Brain microvascular endothelial cell (primary cell): ENCODE results near the gene PIGU.

Experiments
- DNase-seq: peaks from one replicate; pipeline ENCODE4 v3.0.0-alpha.2; 2020
- H3K27ac ChIP-seq: fragments of 250-450 bp; sonication (Bioruptor Pico); 2 replicates; pipeline ENCODE4 v1.5.1; 2020; ENCODE audit warnings: mild to moderate bottlenecking, moderate library complexity
- H3K27me3 ChIP-seq: fragments of 250-450 bp; sonication (Bioruptor Pico); replicated peaks from 2 replicates; pipeline ENCODE4 v1.5.1; 2020; ENCODE audit warnings: mild to moderate bottlenecking
- H3K36me3 ChIP-seq: fragments of 250-450 bp; sonication (Bioruptor Pico); replicated peaks from 2 replicates; pipeline ENCODE4 v1.5.1; 2020; ENCODE audit warnings: mild to moderate bottlenecking
- H3K4me3 ChIP-seq: 2 replicates; pipeline ENCODE4 v1.5.1; 2011; ENCODE audit warnings: low read depth, mild to moderate bottlenecking, control low read depth, low read length, moderate library complexity
- CTCF ChIP-seq: IDR thresholded peaks from 2 replicates; pipeline ENCODE4 v1.5.1; 2011; ENCODE audit warnings: low read depth, mild to moderate bottlenecking, moderate library complexity, low read length, control low read depth, inconsistent platforms; ENCODE audit errors: missing control alignments
- in situ Hi-C: cut with HindIII; loops from 2 replicates; pipeline ENCODE4 v1.10.0; 2017; ENCODE audit warnings: low sequenced_read_pairs, low pct_ligation_motif_present

Gene PIGU

GRCh38 chr20:34703424-34704176 is 26.7 kb upstream of the PIGU start:
- TF ChIP-seq CTCF: no peak
- Histone ChIP-seq H3K4me3 (peak overlapping the region; percentile 82), H3K27me3 (no peaks in the 10 kb centered on the region), H3K36me3 (no peaks in the 10 kb centered on the region), H3K27ac (peak overlapping the region; percentile 98)
- in situ Hi-C loops: no loop called here
- DNase-seq: peak; percentile 21

GRCh38 chr20:34703061-34703423 is 26.1 kb upstream of the PIGU start:
- Histone ChIP-seq H3K27ac (no peak overlapping the region), H3K4me3 (no peak overlapping the region), H3K27me3 (no peaks in the 10 kb centered on the region), H3K36me3 (no peaks in the 10 kb centered on the region)
- no peak for TF ChIP-seq CTCF
- DNase-seq: no peak
- in situ Hi-C loops: no loop called here

- no peak for TF ChIP-seq CTCF
- no peak for DNase-seq
- H3K4me3 ChIP-seq: no peak overlapping the region
- no peak overlapping the region for H3K27ac ChIP-seq
- no peaks in the 10 kb centered on the region for H3K27me3 ChIP-seq
- in situ Hi-C loops: no loop called here
- H3K36me3 ChIP-seq: no peaks in the 10 kb centered on the region
Observed at GRCh38 chr20:34701405-34702085, 24.7 kb upstream of the PIGU start.

- no peak for TF ChIP-seq CTCF
- Histone ChIP-seq H3K27me3 (no peaks in the 10 kb centered on the region), H3K27ac (no peak overlapping the region), H3K4me3 (no peak overlapping the region), H3K36me3 (no peaks in the 10 kb centered on the region)
- no peak for DNase-seq
- in situ Hi-C loops: no loop called here
Observed at GRCh38 chr20:34693414-34693813, 16.5 kb upstream of the PIGU start.

- DNase-seq: no peak
- Histone ChIP-seq H3K27me3 (no peaks in the 10 kb centered on the region), H3K4me3 (no peak overlapping the region), H3K27ac (no peak overlapping the region), H3K36me3 (no peaks in the 10 kb centered on the region)
- no peak for TF ChIP-seq CTCF
- in situ Hi-C loops: no loop called here
Observed at GRCh38 chr20:34691838-34692237, 14.9 kb upstream of the PIGU start.
